GM21423 (cell line): ENCODE data around the gene RHEX.

Experiments
- ATAC-seq: cut with Tn5 transposase; IDR thresholded peaks from one replicate; pipeline ENCODE4 v1.9.1; 2021; ENCODE audit warnings: mild to moderate bottlenecking, moderate library complexity; ENCODE audit not compliant: unreplicated experiment

The RHEX gene

GRCh38 chr1:206114692-206115640 is 62.0 kb downstream of the RHEX start:
- ATAC-seq, result no peak

- ATAC-seq, result no peak
These were observed 62.8 kb downstream of the RHEX start for GRCh38 chr1:206115791-206116190.

GRCh38 chr1:206116191-206116872 is 63.4 kb downstream of the RHEX start:
- ATAC-seq, result no peak

GRCh38 chr1:206116873-206117150 is 63.8 kb downstream of the RHEX start:
- no peak for ATAC-seq

GRCh38 chr1:206117151-206117948 is 64.4 kb downstream of the RHEX start, which contains the start of gene AVPR1B:
Gene AVPR1B, minus strand, starts transcription at chr1:206117388. Its CDS starts 498 bp downstream, at chr1:206116890.
- ATAC-seq, result no peak

- ATAC-seq, result no peak
These were observed 67.4 kb downstream of the RHEX start for GRCh38 chr1:206120406-206120805.

GRCh38 chr1:206121269-206121668 is 68.3 kb downstream of the RHEX start:
- ATAC-seq, result no peak

- ATAC-seq, result no peak
These were observed 69.7 kb downstream of the RHEX start for GRCh38 chr1:206122686-206123085.

- no peak for ATAC-seq
These were observed 72.4 kb downstream of the RHEX start for GRCh38 chr1:206125346-206125745.

- ATAC-seq, result no peak
These were observed 74.4 kb downstream of the RHEX start for GRCh38 chr1:206127336-206127735.

- ATAC-seq, result no peak
These were observed 75.2 kb downstream of the RHEX start for GRCh38 chr1:206128196-206128595.

GRCh38 chr1:206131037-206131436 is 78.1 kb downstream of the RHEX start:
- no peak for ATAC-seq

- ATAC-seq, result no peak
These were observed 80.9 kb downstream of the RHEX start for GRCh38 chr1:206133751-206134415.

GRCh38 chr1:206135248-206135647 is 82.3 kb downstream of the RHEX start:
- no peak for ATAC-seq

- ATAC-seq, result no peak
These were observed 83.3 kb downstream of the RHEX start for GRCh38 chr1:206136241-206136640.

- ATAC-seq, result no peak
These were observed 89.0 kb downstream of the RHEX start for GRCh38 chr1:206142011-206142410.

- ATAC-seq, result no peak
These were observed 89.8 kb downstream of the RHEX start for GRCh38 chr1:206142770-206143169.

GRCh38 chr1:206143537-206144172 is 90.7 kb downstream of the RHEX start:
- ATAC-seq, result no peak

- no peak for ATAC-seq
These were observed 91.6 kb downstream of the RHEX start for GRCh38 chr1:206144605-206145004.

GRCh38 chr1:206145771-206146290 is 92.9 kb downstream of the RHEX start:
- ATAC-seq, result no peak
